ENCODE results near the gene CBFA2T2.
A peak's percentile ranks its signal among the peaks of the same experiment; 100 is the strongest.
"Not testable (repeated sequence)": the region's sequence is repeated elsewhere in the genome, so short reads cannot be mapped to it uniquely, and the experiment has no call there.

CBFA2T2 gene

GRCh38 chr20:33644313-33645071 lies 154.6 kb downstream of the CBFA2T2 start:
- H3K4me3 ChIP-seq (ENCODE audit: low read depth, low read length) = no peak overlapping the region
- TF ChIP-seq, protein P1, sequence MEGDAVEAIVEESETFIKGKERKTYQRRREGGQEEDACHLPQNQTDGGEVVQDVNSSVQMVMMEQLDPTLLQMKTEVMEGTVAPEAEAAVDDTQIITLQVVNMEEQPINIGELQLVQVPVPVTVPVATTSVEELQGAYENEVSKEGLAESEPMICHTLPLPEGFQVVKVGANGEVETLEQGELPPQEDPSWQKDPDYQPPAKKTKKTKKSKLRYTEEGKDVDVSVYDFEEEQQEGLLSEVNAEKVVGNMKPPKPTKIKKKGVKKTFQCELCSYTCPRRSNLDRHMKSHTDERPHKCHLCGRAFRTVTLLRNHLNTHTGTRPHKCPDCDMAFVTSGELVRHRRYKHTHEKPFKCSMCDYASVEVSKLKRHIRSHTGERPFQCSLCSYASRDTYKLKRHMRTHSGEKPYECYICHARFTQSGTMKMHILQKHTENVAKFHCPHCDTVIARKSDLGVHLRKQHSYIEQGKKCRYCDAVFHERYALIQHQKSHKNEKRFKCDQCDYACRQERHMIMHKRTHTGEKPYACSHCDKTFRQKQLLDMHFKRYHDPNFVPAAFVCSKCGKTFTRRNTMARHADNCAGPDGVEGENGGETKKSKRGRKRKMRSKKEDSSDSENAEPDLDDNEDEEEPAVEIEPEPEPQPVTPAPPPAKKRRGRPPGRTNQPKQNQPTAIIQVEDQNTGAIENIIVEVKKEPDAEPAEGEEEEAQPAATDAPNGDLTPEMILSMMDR (conservative IDR thresholded peaks at IDR 0.05; ENCODE audit: low read depth, low read length) = no peak
- no peak for DNase-seq (ENCODE audit: low read depth)

- no peak overlapping the region for H3K4me3 ChIP-seq (ENCODE audit: low read depth, low read length)
- DNase-seq (ENCODE audit: low read depth) = no peak
- TF ChIP-seq, protein P1 (conservative IDR thresholded peaks at IDR 0.05; ENCODE audit: low read depth, low read length) = no peak
These were observed 155.1 kb downstream of the CBFA2T2 start for GRCh38 chr20:33645072-33645358.

DNA sequence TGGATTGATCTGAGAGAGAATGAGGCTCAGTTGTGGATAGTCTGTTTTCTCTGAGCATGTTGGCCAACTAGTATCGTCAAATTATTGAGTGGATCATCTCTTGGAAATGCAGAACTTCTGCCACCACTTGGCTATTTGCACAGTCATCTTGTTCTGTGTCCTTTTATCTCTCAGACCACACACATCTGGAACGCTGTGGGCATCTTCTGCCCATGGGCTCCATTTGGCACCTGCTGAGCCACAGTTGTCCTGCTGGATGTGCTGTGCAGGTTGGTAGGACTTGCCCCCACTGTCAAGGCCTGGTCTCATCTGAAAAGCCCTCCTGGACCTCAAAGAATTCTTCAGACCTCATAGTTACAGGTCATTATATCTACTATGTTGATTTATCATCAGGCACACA lies 155.5 kb downstream of the CBFA2T2 start:
- TF ChIP-seq, protein P1 (conservative IDR thresholded peaks at IDR 0.05; ENCODE audit: low read depth, low read length) = no peak
- no peak for DNase-seq (ENCODE audit: low read depth)
- H3K4me3 ChIP-seq (ENCODE audit: low read depth, low read length) = no peak overlapping the region

DNA sequence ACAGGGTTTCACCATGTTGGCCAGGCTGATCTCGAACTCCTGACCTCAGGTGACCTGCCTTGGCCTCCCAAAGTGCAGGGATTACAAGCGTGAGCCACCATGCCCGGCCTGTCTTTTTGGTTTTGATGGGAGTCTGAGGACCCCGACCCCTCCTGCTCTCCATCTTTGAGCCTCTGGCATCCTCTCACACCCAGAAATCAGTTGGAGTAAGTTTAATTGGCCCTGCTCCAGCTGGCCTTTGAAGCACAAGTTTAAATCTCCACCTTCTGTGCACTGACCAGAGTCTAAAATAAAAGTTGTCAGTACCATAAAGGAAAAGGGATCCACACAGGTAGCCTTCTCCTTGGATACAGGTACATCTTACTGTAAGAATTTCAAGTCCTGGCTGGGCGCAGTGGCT lies 156.3 kb downstream of the CBFA2T2 start:
- DNase-seq (ENCODE audit: low read depth) = no peak
- TF ChIP-seq, protein P1 (conservative IDR thresholded peaks at IDR 0.05; ENCODE audit: low read depth, low read length) = no peak
- H3K4me3 ChIP-seq (ENCODE audit: low read depth, low read length) = no peak overlapping the region

GRCh38 chr20:33646959-33647602 lies 157.2 kb downstream of the CBFA2T2 start:
- DNase-seq (ENCODE audit: low read depth); H3K4me3 ChIP-seq (ENCODE audit: low read depth, low read length): not testable (repeated sequence)

DNA sequence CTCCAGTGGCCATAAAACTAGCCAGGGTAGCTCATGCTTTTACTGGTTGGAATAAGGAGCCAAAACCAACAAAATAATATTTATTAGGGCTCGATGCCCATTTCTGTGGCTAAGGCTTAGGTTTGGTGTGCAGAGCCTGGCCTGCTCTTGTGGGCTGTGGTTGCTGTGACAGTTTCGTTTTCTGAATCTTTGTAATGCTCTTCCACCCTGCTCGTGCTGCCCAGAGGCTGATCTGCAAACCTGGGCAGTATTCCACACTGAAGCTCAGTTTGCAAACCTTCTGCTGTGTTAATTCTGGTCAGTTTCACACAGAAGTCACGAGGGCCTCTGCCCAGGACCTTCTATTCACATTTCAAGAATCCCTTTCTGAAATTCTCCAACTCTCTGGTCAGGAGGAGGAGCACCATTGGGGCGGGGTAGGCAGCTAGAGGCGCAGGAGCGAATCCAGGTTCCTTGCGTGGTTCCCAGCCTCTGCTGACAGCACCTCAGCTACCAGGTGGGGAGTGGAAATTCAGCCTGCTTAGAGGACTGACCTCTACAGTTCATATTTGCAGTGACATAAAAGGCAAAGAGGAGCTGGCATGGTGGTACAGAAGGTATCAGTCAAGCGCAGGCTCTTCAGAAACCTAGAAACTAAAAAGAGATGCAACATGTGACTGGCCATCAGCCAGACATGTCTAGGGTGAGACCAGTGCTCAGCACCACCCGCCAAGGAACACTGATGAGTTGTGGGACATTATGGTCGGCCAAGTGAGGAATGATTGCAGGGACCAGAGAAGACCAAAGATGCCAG lies 157.9 kb downstream of the CBFA2T2 start:
- no peak overlapping the region for H3K4me3 ChIP-seq (ENCODE audit: low read depth, low read length)
- DNase-seq (ENCODE audit: low read depth) = peak; percentile 69
- TF ChIP-seq, protein P1 (conservative IDR thresholded peaks at IDR 0.05; ENCODE audit: low read depth, low read length) = no peak

- no peak overlapping the region for H3K4me3 ChIP-seq (ENCODE audit: low read depth, low read length)
- no peak for DNase-seq (ENCODE audit: low read depth)
- TF ChIP-seq, protein P1 (conservative IDR thresholded peaks at IDR 0.05; ENCODE audit: low read depth, low read length) = no peak
These were observed 158.6 kb downstream of the CBFA2T2 start for GRCh38 chr20:33648396-33649004.

Data from choroid plexus epithelial cell (primary cell).